HepG2 (cell line): ENCODE measurements around the gene PLEKHG2. TPM values are rescaled to one million over a fixed set of nuclear protein-coding genes. Genes with fewer than 3 reads are reported as not detected.

Experiments used
- ATAC-seq: fragments of 200-7000 bp; cut with Tn5 transposase; 3 replicates; pipeline ENCODE4 v1.9.1; 2020; ENCODE audit warnings: mild to moderate bottlenecking, moderate library complexity
- BruUV-seq: library from RNA; stranded (reverse); fragments of 400-500 nt; replicated peaks from 2 replicates; lab custom pipeline; 2021; lab: Mats Ljungman, UMichigan
- CTCF ChIA-PET: fragments of 300-600 bp; formaldehyde crosslinking; extraction: SDS; loops from one replicate; lab custom pipeline; 2021; ENCODE audit warnings: low total read pairs, inconsistent platforms, low intra/inter-chr PET ratio; lab: Yijun Ruan, JAX
- POLR2A ChIA-PET: fragments of 350-600 bp; sonication (Branson Sonifier 250); formaldehyde crosslinking; loops from one replicate; lab custom pipeline; 2020; ENCODE audit warnings: antibody characterized with exemption, inconsistent platforms; lab: Yijun Ruan, JAX
- DNase-seq: peaks from one replicate; pipeline ENCODE4 v3.0.0-alpha.2; 2015; ENCODE audit warnings: low spot score
- FAIRE-seq: peaks from 3 replicates; lab custom pipeline; 2011; peaks lifted over from hg19 to GRCh38; lab: Jason Lieb, UNC
- H2AFZ ChIP-seq: one replicate; pipeline ENCODE4 v1.6.1; 2011; ENCODE audit warnings: low read length, inconsistent platforms
- H3K27ac ChIP-seq: fragments of 300-600 bp; 3 replicates; pipeline ENCODE4 v1.8.0; 2011; ENCODE audit warnings: mixed run types, mild to moderate bottlenecking, mixed read lengths, low read length, inconsistent platforms; ENCODE audit not compliant: insufficient read depth; ENCODE audit errors: extremely low read length
- H3K27me3 ChIP-seq, 2 experiments: fragments of 200-600 bp in 1 of 2; 2 replicates in 1 of 2; 3 replicates in 1 of 2; pipeline versions ENCODE4 v1.6.0 to v1.8.0; 2011; ENCODE audit warnings: low read length in 2 of 2, mild to moderate bottlenecking in 2 of 2, moderate library complexity in 2 of 2, inconsistent platforms in 1 of 2; ENCODE audit not compliant: insufficient read depth in 2 of 2, control insufficient read depth in 1 of 2
- H3K36me3 ChIP-seq, 2 experiments: fragments of 200-600 bp in 1 of 2; replicated peaks in 1 of 2; 2 replicates in 1 of 2; 3 replicates in 1 of 2; pipeline versions ENCODE4 v1.5.1 to v1.8.0; 2011; ENCODE audit warnings: low read length in 2 of 2, inconsistent platforms in 1 of 2; ENCODE audit not compliant: insufficient read depth in 2 of 2, control insufficient read depth in 1 of 2
- H3K4me1 ChIP-seq: 2 replicates; pipeline ENCODE4 v1.5.1; 2012; ENCODE audit warnings: low read length, inconsistent platforms; ENCODE audit not compliant: insufficient read depth
- H3K4me2 ChIP-seq: 2 replicates; pipeline ENCODE4 v1.6.0; 2011; ENCODE audit warnings: low read depth, low read length, inconsistent platforms
- H3K4me3 ChIP-seq, 3 experiments: fragments of 200-600 bp in 1 of 3; sonication (generic), shearing (Covaris generic) in 1 of 3; replicated peaks in 1 of 3; 2 replicates each; pipeline ENCODE4 v1.5.1; 2011 to 2016; ENCODE audit warnings: low read length in 3 of 3, inconsistent platforms in 2 of 3, low read depth in 2 of 3, mild to moderate bottlenecking in 2 of 3, control low read depth in 1 of 3, mixed read lengths in 1 of 3; ENCODE audit not compliant: insufficient read depth in 1 of 3
- H3K79me2 ChIP-seq: one replicate; pipeline ENCODE4 v1.6.1; 2011; ENCODE audit warnings: low read length, inconsistent platforms; ENCODE audit not compliant: insufficient read depth
- H3K9ac ChIP-seq: 2 replicates; pipeline ENCODE4 v1.6.0; 2011; ENCODE audit warnings: mild to moderate bottlenecking, low read depth, low read length, inconsistent platforms; ENCODE audit not compliant: insufficient read depth
- H3K9me3 ChIP-seq: 2 replicates; pipeline ENCODE4 v1.5.1; 2012; ENCODE audit warnings: mild to moderate bottlenecking, low read length
- H4K20me1 ChIP-seq: 2 replicates; pipeline ENCODE4 v1.6.0; 2011; ENCODE audit warnings: inconsistent platforms, mild to moderate bottlenecking, low read length, moderate library complexity; ENCODE audit not compliant: insufficient read depth
- EEA1 ChIP-seq: sonication (generic); formaldehyde crosslinking; IDR thresholded peaks from 2 replicates; pipeline ENCODE4 v1.5.1; 2020; ENCODE audit warnings: mild to moderate bottlenecking, missing genetic modification reagents, borderline replicate concordance
- FIP1L1 ChIP-seq: fragments of 200-400 bp; formaldehyde crosslinking; IDR thresholded peaks from 2 replicates; pipeline ENCODE4 v1.6.1; 2018; ENCODE audit warnings: low read depth, mild to moderate bottlenecking, low read length, moderate library complexity, borderline replicate concordance; ENCODE audit not compliant: insufficient read depth
- FOSL1 ChIP-seq: sonication (generic); formaldehyde crosslinking; IDR thresholded peaks from 2 replicates; pipeline ENCODE4 v1.9.0; 2021; ENCODE audit warnings: missing genetic modification reagents, borderline replicate concordance
- ISX ChIP-seq: sonication (generic); formaldehyde crosslinking; conservative IDR thresholded peaks from 2 replicates; pipeline ENCODE4 v1.5.0; 2020; ENCODE audit warnings: missing genetic modification reagents
- JUN ChIP-seq: sonication (generic); formaldehyde crosslinking; IDR thresholded peaks from 2 replicates; pipeline ENCODE4 v1.4.0; 2020; ENCODE audit warnings: mild to moderate bottlenecking, missing genetic modification reagents
- MAF1 ChIP-seq: sonication (generic); formaldehyde crosslinking; IDR thresholded peaks from 2 replicates; pipeline ENCODE4 v1.5.0; 2020; ENCODE audit warnings: missing genetic modification reagents, borderline replicate concordance
- MIER2 ChIP-seq: IDR thresholded peaks from 2 replicates; pipeline ENCODE4 v1.6.1; 2016; ENCODE audit warnings: missing biosample characterization, missing genetic modification reagents
- NPAS2 ChIP-seq: sonication (generic); formaldehyde crosslinking; IDR thresholded peaks from 2 replicates; pipeline ENCODE4 v1.8.0; 2022; ENCODE audit warnings: mild to moderate bottlenecking, missing genetic modification reagents, borderline replicate concordance
- PLRG1 ChIP-seq: fragments of 450-650 bp; conservative IDR thresholded peaks from 2 replicates; pipeline ENCODE4 v1.6.1; 2016
- POLR2AphosphoS5 ChIP-seq: IDR thresholded peaks from 2 replicates; pipeline ENCODE4 v1.6.1; 2012; ENCODE audit warnings: low read depth, low read length
- RFXAP ChIP-seq: sonication (generic); formaldehyde crosslinking; IDR thresholded peaks from 2 replicates; pipeline ENCODE4 v1.4.0; 2020; ENCODE audit warnings: missing genetic modification reagents, borderline replicate concordance
- SOX13 ChIP-seq, 3 experiments: fragments of 450-650 bp in 1 of 3; sonication (generic) in 1 of 3; formaldehyde crosslinking in 1 of 3; IDR thresholded peaks in 2 of 3; conservative IDR thresholded peaks in 1 of 3; 2 replicates each; pipeline versions ENCODE4 v1.5.0 to v1.6.1; 2016 to 2020; ENCODE audit warnings: antibody characterized with exemption in 1 of 3, mild to moderate bottlenecking in 1 of 3, missing compliant biosample characterization in 1 of 3, missing genetic modification reagents in 1 of 3, moderate library complexity in 1 of 3
- STAT5B ChIP-seq: sonication (generic); formaldehyde crosslinking; IDR thresholded peaks from 2 replicates; pipeline ENCODE4 v1.4.0; 2020; ENCODE audit warnings: missing genetic modification reagents
- SYNCRIP ChIP-seq: fragments of 200-400 bp; formaldehyde crosslinking; IDR thresholded peaks from 2 replicates; pipeline ENCODE4 v1.6.1; 2018; ENCODE audit warnings: mild to moderate bottlenecking, low read depth, low read length; ENCODE audit not compliant: insufficient read depth
- ZEB1 ChIP-seq: IDR thresholded peaks from 2 replicates; pipeline ENCODE4 v1.6.1; 2012; ENCODE audit warnings: mild to moderate bottlenecking, low read depth, inconsistent platforms; ENCODE audit not compliant: insufficient replicate concordance
- ZNF703 ChIP-seq: sonication (generic); formaldehyde crosslinking; IDR thresholded peaks from 2 replicates; pipeline ENCODE4 v1.5.1; 2020; ENCODE audit warnings: missing genetic modification reagents, mild to moderate bottlenecking, moderate library complexity, borderline replicate concordance
- ZNF777 ChIP-seq: sonication (generic); formaldehyde crosslinking; IDR thresholded peaks from 2 replicates; pipeline ENCODE4 v1.4.0; 2020; ENCODE audit warnings: missing genetic modification reagents
- ZNF780A ChIP-seq: sonication (generic); formaldehyde crosslinking; IDR thresholded peaks from 2 replicates; pipeline ENCODE4 v1.8.0; 2022; ENCODE audit warnings: mild to moderate bottlenecking, missing genetic modification reagents, moderate library complexity
- WGBS: methylation state at CpG from one replicate; pipeline ENCODE4 v1.1.6; 2017; ENCODE audit warnings: low lambda C conversion rate; 5-methylcytosine and 5-hydroxymethylcytosine counted together
- in situ Hi-C: cut with HindIII; loops from 2 replicates; pipeline ENCODE4 v1.10.0; 2017; ENCODE audit warnings: low pct_unique_long_range_greater_than_20kb; ENCODE audit not compliant: extremely low pct_ligation_motif_present
- intact Hi-C: fragments of 100-400 bp; cut with micrococcal nuclease; formaldehyde crosslinking; loops from one replicate; pipeline ENCODE4 v1.10.0; 2022; ENCODE audit not compliant: unreplicated experiment
- polyA plus RNA-seq, 8 experiments: library from polyadenylated mRNA; depleted of rRNA in 3 of 8; stranded (reverse) in 7 of 8; unstranded in 1 of 8; fragments of >200 nt; fragmentation: Illumina TruSeq in 4 of 8; extraction: Trizol in 4 of 8; gene quantifications; 2 replicates each; pipeline versions ENCODE4 v1.2.1 to v1.2.3, GENCODE V29; 2011 to 2016; ENCODE audit warnings: low read depth in 4 of 8, missing spikeins in 1 of 8, mixed read lengths in 1 of 8; ENCODE audit not compliant: insufficient read depth in 1 of 8
- total RNA-seq, 5 experiments: library from RNA; depleted of rRNA; stranded (reverse); fragments of >200 nt; fragmentation: Illumina TruSeq; extraction: Trizol; gene quantifications; 2 replicates each; pipeline ENCODE4 v1.2.3, GENCODE V29; 2016; ENCODE audit warnings: low read depth in 1 of 5
- TF ChIP-seq, protein P1 (sequence below): sonication (generic); formaldehyde crosslinking; IDR thresholded peaks from 2 replicates; pipeline ENCODE4 v1.4.0; 2020; ENCODE audit warnings: missing genetic modification reagents
- TF ChIP-seq, protein P2 (sequence below): sonication (generic); formaldehyde crosslinking; IDR thresholded peaks from 2 replicates; pipeline ENCODE4 v1.4.0; 2020; ENCODE audit warnings: mild to moderate bottlenecking, low read depth, missing genetic modification reagents

Gene PLEKHG2
- total and polyA plus RNA-seq, 2 of the 13 experiments (the other 11 are each of a cell fraction or from before 2014, with no cell fraction given) = 3.6 to 6.8 TPM

DNA sequence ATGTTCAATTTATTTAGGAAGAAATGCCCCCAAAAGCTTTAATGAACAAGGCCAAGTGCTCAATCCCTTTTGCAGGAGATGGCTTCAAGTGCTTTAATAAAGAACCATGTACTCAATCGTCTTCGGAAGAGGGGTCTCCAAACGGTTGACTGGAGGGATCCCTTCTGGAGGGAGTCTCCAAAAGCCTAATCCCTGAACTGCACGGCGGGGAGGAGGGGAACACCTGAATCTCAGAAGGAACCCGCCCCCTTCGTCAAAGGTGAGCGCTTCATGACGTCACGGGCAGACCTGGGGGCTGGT lies 22.1 kb upstream of the PLEKHG2 start (continued):
- TF ChIP-seq ZEB1 (peak; percentile 40), STAT5B (CRISPR knock-in tag) (no peak), FOSL1 (CRISPR knock-in tag) (no peak), JUN (CRISPR knock-in tag) (no peak), SOX13 (IDR thresholded peaks at IDR 0.05) (no peak), SOX13 (CRISPR knock-in tag; conservative IDR thresholded peaks at IDR 0.05 in 1 of 2, IDR thresholded peaks at IDR 0.05 in 1 of 2) (no peak), RFXAP (CRISPR knock-in tag) (no peak), MAF1 (no peak), ZNF777 (CRISPR knock-in tag) (0 out of 2 replicates have a peak, but pooled peaks have one; percentile 9)
- TF ChIP-seq, protein P1, sequence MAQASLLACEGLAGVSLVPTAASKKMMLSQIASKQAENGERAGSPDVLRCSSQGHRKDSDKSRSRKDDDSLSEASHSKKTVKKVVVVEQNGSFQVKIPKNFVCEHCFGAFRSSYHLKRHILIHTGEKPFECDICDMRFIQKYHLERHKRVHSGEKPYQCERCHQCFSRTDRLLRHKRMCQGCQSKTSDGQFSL (CRISPR knock-in tag) = no peak

DNA sequence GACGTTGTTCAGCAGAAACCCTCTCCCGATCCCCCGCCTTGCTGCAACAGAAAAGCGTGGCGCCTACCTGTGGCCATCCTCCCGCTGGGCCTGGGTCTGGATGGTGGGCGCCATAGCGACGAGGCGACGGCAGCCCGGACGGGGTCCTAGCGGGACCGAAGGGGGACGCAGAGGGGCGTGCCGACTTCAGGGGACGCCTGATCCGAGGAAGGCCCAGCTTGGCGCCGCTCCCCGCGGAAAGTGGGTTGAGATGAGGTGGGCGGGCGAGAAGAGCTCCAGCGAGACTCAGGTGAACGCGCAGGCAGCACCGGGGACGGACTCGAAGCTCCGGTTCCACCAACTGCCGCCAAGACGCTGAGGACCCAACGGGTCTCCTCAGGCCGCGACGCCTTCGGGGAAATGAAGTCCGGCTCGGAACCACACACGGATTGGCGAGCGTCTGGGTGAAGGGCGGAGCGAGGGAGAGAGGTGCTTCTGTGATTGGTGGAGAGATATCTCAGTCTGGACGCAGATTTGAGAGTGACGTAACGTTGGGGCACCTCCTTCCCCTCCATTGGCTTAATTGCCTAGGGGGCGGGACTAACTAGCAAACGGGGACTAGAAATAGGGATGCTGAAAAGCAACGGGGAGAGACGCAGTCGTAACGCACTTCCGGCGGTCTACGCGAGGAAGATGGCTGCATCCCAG lies 21.6 kb upstream of the PLEKHG2 start, which contains the start of the genes MED29 and PAF1:
TSS of gene MED29 (plus strand) at position 628 of the 687 bp plus-strand sequence. CDS start at position 673, 45 bp downstream.
TSS of gene PAF1 (minus strand) at position 356 of the 687 bp plus-strand sequence. CDS start at position 114, 242 bp downstream.
- peak within 1 kb of the TSS; percentile 92 to 96 (median 95) for H3K4me3 ChIP-seq
- peak within 1 kb of the TSS; percentile 95 for H3K9ac ChIP-seq
- no peaks in the 10 kb centered on the region for H4K20me1 ChIP-seq
- H3K9me3 ChIP-seq = no peaks in the 10 kb centered on the region
- in situ Hi-C loops = no loop called here
- intact Hi-C loops = loop anchor here (1.0 kb wide), 1 partner anchor 7 kb away; no protein-coding TSS in a partner anchor
- H3K79me2 ChIP-seq = peaks cover 17% of the 10 kb centered on the region
- peak within 1 kb of the TSS; percentile 75 for H3K4me2 ChIP-seq
- peak; percentile 100 for FAIRE-seq
- H3K36me3 ChIP-seq = peaks cover 9 to 47% of the 10 kb centered on the region in 2 experiments
- peak; percentile 99 for DNase-seq
- peaks cover 22% of the 10 kb centered on the region for H3K4me1 ChIP-seq
- ATAC-seq = peak; percentile 96
- WGBS = 0% methylated on average over 42 of the region's 60 CpGs
- H3K27ac ChIP-seq = peak within 1 kb of the TSS; percentile 86
- no TSS peak for BruUV-seq
- CTCF ChIA-PET = interaction anchor here (1.3 kb wide), 1 partner anchor 21 kb away, joined by 3 read pairs; the partner anchor contains the start of gene PLEKHG2
- POLR2A ChIA-PET = interaction anchor here (0.7 to 3.2 kb wide), 22 partner anchors 8 to 772 kb away, joined by 3 to 49 read pairs (median 6); partner anchors contain the start of genes EIF3K, PAK4, PLEKHG2 and RPS16
- no peak within 1 kb of the TSS for H2AFZ ChIP-seq
- H3K27me3 ChIP-seq = no peaks in the 10 kb centered on the region
- no peak for TF ChIP-seq NPAS2 (CRISPR knock-in tag)
- TF ChIP-seq FIP1L1 = no peak
- no peak for TF ChIP-seq SYNCRIP
- no peak for TF ChIP-seq ZNF703 (CRISPR knock-in tag)
- no peak for TF ChIP-seq MIER2 (CRISPR knock-in tag)
- no peak for TF ChIP-seq ISX (CRISPR knock-in tag)
- TF ChIP-seq ZNF780A (CRISPR knock-in tag) = no peak
- TF ChIP-seq, protein P2, sequence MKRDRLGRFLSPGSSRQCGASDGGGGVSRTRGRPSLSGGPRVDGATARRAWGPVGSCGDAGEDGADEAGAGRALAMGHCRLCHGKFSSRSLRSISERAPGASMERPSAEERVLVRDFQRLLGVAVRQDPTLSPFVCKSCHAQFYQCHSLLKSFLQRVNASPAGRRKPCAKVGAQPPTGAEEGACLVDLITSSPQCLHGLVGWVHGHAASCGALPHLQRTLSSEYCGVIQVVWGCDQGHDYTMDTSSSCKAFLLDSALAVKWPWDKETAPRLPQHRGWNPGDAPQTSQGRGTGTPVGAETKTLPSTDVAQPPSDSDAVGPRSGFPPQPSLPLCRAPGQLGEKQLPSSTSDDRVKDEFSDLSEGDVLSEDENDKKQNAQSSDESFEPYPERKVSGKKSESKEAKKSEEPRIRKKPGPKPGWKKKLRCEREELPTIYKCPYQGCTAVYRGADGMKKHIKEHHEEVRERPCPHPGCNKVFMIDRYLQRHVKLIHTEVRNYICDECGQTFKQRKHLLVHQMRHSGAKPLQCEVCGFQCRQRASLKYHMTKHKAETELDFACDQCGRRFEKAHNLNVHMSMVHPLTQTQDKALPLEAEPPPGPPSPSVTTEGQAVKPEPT (CRISPR knock-in tag) = 0 out of 2 replicates have a peak, but pooled peaks have one; percentile 27
- no peak for TF ChIP-seq EEA1 (CRISPR knock-in tag)
- no peak for TF ChIP-seq PLRG1
- TF ChIP-seq POLR2AphosphoS5 = peak; percentile 97
